K562 (cell line): ENCODE measurements around the gene C6orf47. TPM values are rescaled to one million over a fixed set of nuclear protein-coding genes. Genes with fewer than 3 reads are reported as not detected.

Experiments used
- BCOR ChIP-seq: fragments of 450-650 bp; IDR thresholded peaks from 2 replicates; pipeline ENCODE4 v1.6.1; 2016
- BRCA1 ChIP-seq, 2 experiments: fragments of 450-650 bp in 1 of 2; sonication (generic) in 1 of 2; formaldehyde crosslinking in 1 of 2; IDR thresholded peaks; 2 replicates each; pipeline versions ENCODE4 v1.5.0 to v1.6.1; 2017 to 2020; ENCODE audit warnings: mild to moderate bottlenecking in 1 of 2, missing genetic modification reagents in 1 of 2
- BRD9 ChIP-seq: fragments of 450-650 bp; IDR thresholded peaks from 2 replicates; pipeline ENCODE4 v1.6.1; 2018; ENCODE audit warnings: low read depth; ENCODE audit not compliant: partially characterized antibody
- CREB1 ChIP-seq, 2 experiments: sonication (generic) in 1 of 2; formaldehyde crosslinking in 1 of 2; IDR thresholded peaks; 2 replicates each; pipeline versions ENCODE4 v1.6.1 to v1.8.0; 2012 to 2022; ENCODE audit warnings: inconsistent platforms in 1 of 2, mild to moderate bottlenecking in 1 of 2, missing genetic modification reagents in 1 of 2, moderate library complexity in 1 of 2
- FIP1L1 ChIP-seq: fragments of 200-400 bp; formaldehyde crosslinking; IDR thresholded peaks from 2 replicates; pipeline ENCODE4 v1.6.1; 2018; ENCODE audit warnings: mild to moderate bottlenecking, low read depth, low read length; ENCODE audit not compliant: poor library complexity, severe bottlenecking
- NR1H2 ChIP-seq: sonication (generic); formaldehyde crosslinking; IDR thresholded peaks from 2 replicates; pipeline ENCODE4 v1.4.0; 2020; ENCODE audit warnings: mild to moderate bottlenecking, missing genetic modification reagents
- POLR2A ChIP-seq: fragments of 450-650 bp; conservative IDR thresholded peaks from 2 replicates; pipeline ENCODE4 v1.6.1; 2016
- SMARCA4 ChIP-seq: fragments of 450-650 bp; IDR thresholded peaks from 2 replicates; pipeline ENCODE4 v1.6.1; 2016
- SP1 ChIP-seq: sonication (generic); formaldehyde crosslinking; IDR thresholded peaks from 2 replicates; pipeline ENCODE4 v1.8.1; 2022; ENCODE audit warnings: mild to moderate bottlenecking, missing genetic modification reagents
- TSC22D4 ChIP-seq: fragments of 450-650 bp; IDR thresholded peaks from 2 replicates; pipeline ENCODE4 v1.6.1; 2016; ENCODE audit warnings: missing genetic modification characterization, missing biosample characterization, control low read depth
- ZBED1 ChIP-seq: IDR thresholded peaks from 2 replicates; pipeline ENCODE4 v1.6.1; 2014
- ZFP36 ChIP-seq: fragments of 150-350 bp; IDR thresholded peaks from 2 replicates; pipeline ENCODE4 v1.6.1; 2018; ENCODE audit warnings: low read length, low read depth; ENCODE audit not compliant: partially characterized antibody
- ZNF224 ChIP-seq: sonication (generic); formaldehyde crosslinking; IDR thresholded peaks from 2 replicates; pipeline ENCODE4 v1.8.0; 2022; ENCODE audit warnings: mild to moderate bottlenecking, missing genetic modification reagents
- ZNF316 ChIP-seq: fragments of 450-650 bp; IDR thresholded peaks from 2 replicates; pipeline ENCODE4 v1.6.1; 2016
- ZNF324 ChIP-seq: fragments of 250-450 bp; sonication (Bioruptor Pico); IDR thresholded peaks from 2 replicates; pipeline ENCODE4 v1.4.0; 2020; ENCODE audit warnings: mild to moderate bottlenecking
- polyA plus RNA-seq, 8 experiments: library from polyadenylated mRNA; depleted of rRNA in 4 of 8; stranded (reverse) in 5 of 8; unstranded in 3 of 8; fragments of >200 nt; fragmentation: Nextera tagmentation in 2 of 8; fragmentation: Illumina TruSeq in 1 of 8; extraction: Ambion mirVana in 2 of 8; extraction: Trizol in 1 of 8; gene quantifications; 2 replicates each; pipeline versions ENCODE4 v1.2.1 to v1.2.3, GENCODE V29; 2011 to 2014; ENCODE audit warnings: inconsistent platforms in 1 of 8, missing spikeins in 1 of 8
- total RNA-seq, 7 experiments: library from RNA; depleted of rRNA in 6 of 7; stranded (reverse); fragments of >200 nt in 6 of 7; fragmentation: Illumina TruSeq in 2 of 7; extraction: Trizol in 2 of 7; gene quantifications; 2 replicates each; pipeline versions ENCODE4 v1.2.1 to v1.2.3, GENCODE V29; 2011 to 2021; ENCODE audit warnings: low replicate concordance in 1 of 7
- TF ChIP-seq, protein P1 (sequence below): fragments of 450-650 bp; IDR thresholded peaks from 2 replicates; pipeline ENCODE4 v1.6.1; 2016; ENCODE audit warnings: low read depth, mild to moderate bottlenecking, moderate library complexity
- TF ChIP-seq, protein P2 (sequence below): fragments of 250-450 bp; sonication (Bioruptor Pico); IDR thresholded peaks from 2 replicates; pipeline ENCODE4 v1.8.0; 2022; ENCODE audit warnings: moderate library complexity, mild to moderate bottlenecking, inconsistent platforms
- TF ChIP-seq, protein P3 (sequence below): sonication (generic); formaldehyde crosslinking; IDR thresholded peaks from 2 replicates; pipeline ENCODE4 v1.8.0; 2022; ENCODE audit warnings: mild to moderate bottlenecking, missing genetic modification reagents
- TF ChIP-seq, protein P4 (sequence below): fragments of 450-650 bp; conservative IDR thresholded peaks from 2 replicates; pipeline ENCODE4 v1.6.1; 2016; ENCODE audit warnings: missing genetic modification characterization, low read depth, mild to moderate bottlenecking, missing compliant biosample characterization, moderate library complexity
- TF ChIP-seq, protein P5 (sequence below): sonication (generic); formaldehyde crosslinking; IDR thresholded peaks from 2 replicates; pipeline ENCODE4 v1.8.1; 2023; ENCODE audit warnings: mild to moderate bottlenecking, missing genetic modification reagents
- TF ChIP-seq, protein P6 (sequence below): sonication (generic); formaldehyde crosslinking; IDR thresholded peaks from 2 replicates; pipeline ENCODE4 v1.5.0; 2020; ENCODE audit warnings: missing genetic modification reagents

The C6orf47 gene
- total and polyA plus RNA-seq, 9 of the 15 experiments (the other 6 are each of a cell fraction or from before 2014, with no cell fraction given), result 0.14 to 43.8 (median 27.0) TPM

DNA sequence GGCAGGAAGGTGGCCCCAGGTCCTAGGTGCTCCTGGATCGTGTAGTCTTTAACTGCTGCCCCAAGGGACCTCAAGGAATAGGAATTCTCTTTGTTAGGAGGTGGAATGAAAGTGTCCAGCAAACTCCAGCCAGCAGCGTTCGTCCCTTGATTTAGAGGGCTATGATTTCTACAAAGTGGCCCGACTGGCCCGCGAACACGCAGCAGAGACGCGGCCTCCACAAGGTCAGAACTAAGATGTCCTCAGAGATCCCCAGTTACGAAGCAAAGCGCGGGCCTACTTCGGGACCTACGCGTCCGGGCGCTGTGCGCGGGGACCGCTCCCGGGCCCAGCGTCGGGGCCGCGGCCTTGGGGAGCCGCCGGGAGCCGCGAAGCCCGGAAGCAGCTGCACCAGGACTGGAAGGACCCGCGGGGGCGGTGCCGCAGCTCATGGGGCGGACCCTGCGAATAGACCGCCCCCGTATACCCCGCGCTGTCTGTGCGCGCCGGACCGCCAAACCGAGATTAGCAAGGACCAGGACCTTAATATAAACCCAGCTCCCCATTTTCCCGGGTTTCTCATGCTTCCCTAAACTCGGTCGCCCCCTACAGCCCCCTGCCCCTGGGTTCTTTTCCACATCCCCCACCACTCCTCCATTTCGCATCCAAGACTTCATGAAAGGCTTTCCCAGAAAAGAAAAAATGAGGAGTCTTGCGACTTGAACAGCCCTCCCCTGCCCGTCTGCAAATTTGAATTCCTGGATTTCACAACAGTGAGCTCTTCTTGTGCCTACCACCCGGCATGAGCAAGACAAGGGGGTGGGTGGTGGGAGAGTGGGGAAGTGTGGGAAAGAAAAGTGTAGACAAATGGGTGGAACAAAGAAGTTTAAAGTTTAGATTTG lies at the start of gene C6orf47 (continued):
- TF ChIP-seq, protein P1, sequence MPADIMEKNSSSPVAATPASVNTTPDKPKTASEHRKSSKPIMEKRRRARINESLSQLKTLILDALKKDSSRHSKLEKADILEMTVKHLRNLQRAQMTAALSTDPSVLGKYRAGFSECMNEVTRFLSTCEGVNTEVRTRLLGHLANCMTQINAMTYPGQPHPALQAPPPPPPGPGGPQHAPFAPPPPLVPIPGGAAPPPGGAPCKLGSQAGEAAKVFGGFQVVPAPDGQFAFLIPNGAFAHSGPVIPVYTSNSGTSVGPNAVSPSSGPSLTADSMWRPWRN, result no peak
- TF ChIP-seq, protein P2, sequence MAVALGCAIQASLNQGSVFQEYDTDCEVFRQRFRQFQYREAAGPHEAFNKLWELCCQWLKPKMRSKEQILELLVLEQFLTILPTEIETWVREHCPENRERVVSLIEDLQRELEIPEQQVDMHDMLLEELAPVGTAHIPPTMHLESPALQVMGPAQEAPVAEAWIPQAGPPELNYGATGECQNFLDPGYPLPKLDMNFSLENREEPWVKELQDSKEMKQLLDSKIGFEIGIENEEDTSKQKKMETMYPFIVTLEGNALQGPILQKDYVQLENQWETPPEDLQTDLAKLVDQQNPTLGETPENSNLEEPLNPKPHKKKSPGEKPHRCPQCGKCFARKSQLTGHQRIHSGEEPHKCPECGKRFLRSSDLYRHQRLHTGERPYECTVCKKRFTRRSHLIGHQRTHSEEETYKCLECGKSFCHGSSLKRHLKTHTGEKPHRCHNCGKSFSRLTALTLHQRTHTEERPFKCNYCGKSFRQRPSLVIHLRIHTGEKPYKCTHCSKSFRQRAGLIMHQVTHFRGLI, result peak; percentile 6; the same call in 1 of the 2 replicates
- peak; percentile 4; the same call in 1 of the 2 replicates for TF ChIP-seq ZNF324
- TF ChIP-seq ZBED1, result 0 out of 2 replicates have a peak, but pooled peaks have one; percentile 70
- TF ChIP-seq TSC22D4 (tag), result no peak
- peak; percentile 68; the same call in 1 of the 2 replicates for TF ChIP-seq CREB1 (IDR thresholded peaks at IDR 0.05)
- peak; percentile 57; the same call in 1 of the 2 replicates for TF ChIP-seq CREB1 (CRISPR knock-in tag; IDR thresholded peaks at IDR 0.05)
- peak; percentile 86; the same call in 1 of the 2 replicates for TF ChIP-seq SP1 (CRISPR knock-in tag)
- peak; percentile 61 for TF ChIP-seq SMARCA4
- TF ChIP-seq, protein P3, sequence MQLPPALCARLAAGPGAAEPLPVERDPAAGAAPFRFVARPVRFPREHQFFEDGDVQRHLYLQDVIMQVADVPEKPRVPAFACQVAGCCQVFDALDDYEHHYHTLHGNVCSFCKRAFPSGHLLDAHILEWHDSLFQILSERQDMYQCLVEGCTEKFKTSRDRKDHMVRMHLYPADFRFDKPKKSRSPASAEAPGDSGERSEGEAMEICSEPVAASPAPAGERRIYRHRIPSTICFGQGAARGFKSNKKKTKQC (CRISPR knock-in tag), result peak; percentile 87
- TF ChIP-seq FIP1L1, result peak; percentile 89
- peak; percentile 93 for TF ChIP-seq POLR2A
- TF ChIP-seq, protein P4, sequence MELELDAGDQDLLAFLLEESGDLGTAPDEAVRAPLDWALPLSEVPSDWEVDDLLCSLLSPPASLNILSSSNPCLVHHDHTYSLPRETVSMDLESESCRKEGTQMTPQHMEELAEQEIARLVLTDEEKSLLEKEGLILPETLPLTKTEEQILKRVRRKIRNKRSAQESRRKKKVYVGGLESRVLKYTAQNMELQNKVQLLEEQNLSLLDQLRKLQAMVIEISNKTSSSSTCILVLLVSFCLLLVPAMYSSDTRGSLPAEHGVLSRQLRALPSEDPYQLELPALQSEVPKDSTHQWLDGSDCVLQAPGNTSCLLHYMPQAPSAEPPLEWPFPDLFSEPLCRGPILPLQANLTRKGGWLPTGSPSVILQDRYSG, result no peak
- TF ChIP-seq ZNF224 (CRISPR knock-in tag), result no peak
- no peak for TF ChIP-seq ZFP36
- no peak for TF ChIP-seq NR1H2 (CRISPR knock-in tag)
- no peak for TF ChIP-seq BRCA1 (IDR thresholded peaks at IDR 0.05)
- no peak for TF ChIP-seq BRCA1 (CRISPR knock-in tag; IDR thresholded peaks at IDR 0.05)
- TF ChIP-seq BRD9, result no peak
- TF ChIP-seq, protein P5, sequence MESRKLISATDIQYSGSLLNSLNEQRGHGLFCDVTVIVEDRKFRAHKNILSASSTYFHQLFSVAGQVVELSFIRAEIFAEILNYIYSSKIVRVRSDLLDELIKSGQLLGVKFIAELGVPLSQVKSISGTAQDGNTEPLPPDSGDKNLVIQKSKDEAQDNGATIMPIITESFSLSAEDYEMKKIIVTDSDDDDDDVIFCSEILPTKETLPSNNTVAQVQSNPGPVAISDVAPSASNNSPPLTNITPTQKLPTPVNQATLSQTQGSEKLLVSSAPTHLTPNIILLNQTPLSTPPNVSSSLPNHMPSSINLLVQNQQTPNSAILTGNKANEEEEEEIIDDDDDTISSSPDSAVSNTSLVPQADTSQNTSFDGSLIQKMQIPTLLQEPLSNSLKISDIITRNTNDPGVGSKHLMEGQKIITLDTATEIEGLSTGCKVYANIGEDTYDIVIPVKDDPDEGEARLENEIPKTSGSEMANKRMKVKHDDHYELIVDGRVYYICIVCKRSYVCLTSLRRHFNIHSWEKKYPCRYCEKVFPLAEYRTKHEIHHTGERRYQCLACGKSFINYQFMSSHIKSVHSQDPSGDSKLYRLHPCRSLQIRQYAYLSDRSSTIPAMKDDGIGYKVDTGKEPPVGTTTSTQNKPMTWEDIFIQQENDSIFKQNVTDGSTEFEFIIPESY (CRISPR knock-in tag), result 0 out of 2 replicates have a peak, but pooled peaks have one; percentile 35
- no peak for TF ChIP-seq ZNF316
- no peak for TF ChIP-seq BCOR
- TF ChIP-seq, protein P6, sequence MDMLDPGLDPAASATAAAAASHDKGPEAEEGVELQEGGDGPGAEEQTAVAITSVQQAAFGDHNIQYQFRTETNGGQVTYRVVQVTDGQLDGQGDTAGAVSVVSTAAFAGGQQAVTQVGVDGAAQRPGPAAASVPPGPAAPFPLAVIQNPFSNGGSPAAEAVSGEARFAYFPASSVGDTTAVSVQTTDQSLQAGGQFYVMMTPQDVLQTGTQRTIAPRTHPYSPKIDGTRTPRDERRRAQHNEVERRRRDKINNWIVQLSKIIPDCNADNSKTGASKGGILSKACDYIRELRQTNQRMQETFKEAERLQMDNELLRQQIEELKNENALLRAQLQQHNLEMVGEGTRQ (CRISPR knock-in tag), result no peak
